ENCODE results near the gene USP46. TPM values are rescaled to one million over a fixed set of nuclear protein-coding genes. Genes with fewer than 3 reads are reported as not detected.

The USP46 gene
- total and polyA plus RNA-seq, 3 donors from 2014 or later: 22.9 to 33.9 (median 26.4) TPM

- Histone ChIP-seq H3K4me1 (peaks cover 13% of the 10 kb centered on the region), H3K27ac (no peak overlapping the region), H3K36me3 (ENCODE audit: low read depth, missing control alignments) (no peaks in the 10 kb centered on the region), H3K27me3 (no peaks in the 10 kb centered on the region), H3K4me3 (no peak overlapping the region), H3K9me3 (no peaks in the 10 kb centered on the region)
- TF ChIP-seq, protein P1, sequence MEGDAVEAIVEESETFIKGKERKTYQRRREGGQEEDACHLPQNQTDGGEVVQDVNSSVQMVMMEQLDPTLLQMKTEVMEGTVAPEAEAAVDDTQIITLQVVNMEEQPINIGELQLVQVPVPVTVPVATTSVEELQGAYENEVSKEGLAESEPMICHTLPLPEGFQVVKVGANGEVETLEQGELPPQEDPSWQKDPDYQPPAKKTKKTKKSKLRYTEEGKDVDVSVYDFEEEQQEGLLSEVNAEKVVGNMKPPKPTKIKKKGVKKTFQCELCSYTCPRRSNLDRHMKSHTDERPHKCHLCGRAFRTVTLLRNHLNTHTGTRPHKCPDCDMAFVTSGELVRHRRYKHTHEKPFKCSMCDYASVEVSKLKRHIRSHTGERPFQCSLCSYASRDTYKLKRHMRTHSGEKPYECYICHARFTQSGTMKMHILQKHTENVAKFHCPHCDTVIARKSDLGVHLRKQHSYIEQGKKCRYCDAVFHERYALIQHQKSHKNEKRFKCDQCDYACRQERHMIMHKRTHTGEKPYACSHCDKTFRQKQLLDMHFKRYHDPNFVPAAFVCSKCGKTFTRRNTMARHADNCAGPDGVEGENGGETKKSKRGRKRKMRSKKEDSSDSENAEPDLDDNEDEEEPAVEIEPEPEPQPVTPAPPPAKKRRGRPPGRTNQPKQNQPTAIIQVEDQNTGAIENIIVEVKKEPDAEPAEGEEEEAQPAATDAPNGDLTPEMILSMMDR (IDR thresholded peaks at IDR 0.05): no peak
- TF ChIP-seq POLR2A (IDR thresholded peaks at IDR 0.05): no peak
- intact Hi-C loops (cut with DNase I; ENCODE audit: low total_unique reads): no loop called here
- 89 to 95% methylated on average over 2 of the region's 2 CpGs for WGBS, 2 donors
- no peak for DNase-seq
Observed at GRCh38 chr4:52621567-52621966, 37.5 kb downstream of the USP46 start.

GRCh38 chr4:52619591-52619931, 39.5 kb downstream of the USP46 start:
- H3K9me3 ChIP-seq: no peaks in the 10 kb centered on the region
- no peak for DNase-seq
- no peaks in the 10 kb centered on the region for H3K36me3 ChIP-seq (ENCODE audit: low read depth, missing control alignments)
- intact Hi-C loops (cut with DNase I; ENCODE audit: low total_unique reads): no loop called here
- WGBS, 2 donors: 24 to 50% methylated on average over 2 of the region's 2 CpGs
- no peaks in the 10 kb centered on the region for H3K27me3 ChIP-seq
- TF ChIP-seq, protein P1 (IDR thresholded peaks at IDR 0.05): no peak
- H3K4me1 ChIP-seq: peaks cover 8% of the 10 kb centered on the region
- H3K4me3 ChIP-seq: no peak overlapping the region
- no peak overlapping the region for H3K27ac ChIP-seq

GRCh38 chr4:52618795-52619590, 40.1 kb downstream of the USP46 start:
- Histone ChIP-seq H3K27me3 (no peaks in the 10 kb centered on the region), H3K27ac (no peak overlapping the region), H3K4me1 (peaks cover 5% of the 10 kb centered on the region), H3K36me3 (ENCODE audit: low read depth, missing control alignments) (no peaks in the 10 kb centered on the region), H3K9me3 (no peaks in the 10 kb centered on the region), H3K4me3 (no peak overlapping the region)
- TF ChIP-seq, protein P1 (IDR thresholded peaks at IDR 0.05): no peak
- no peak for TF ChIP-seq POLR2A (IDR thresholded peaks at IDR 0.05)
- intact Hi-C loops (cut with DNase I; ENCODE audit: low total_unique reads): no loop called here
- DNase-seq: no peak
- WGBS, 2 donors: 65 to 85% methylated on average over 3 of the region's 3 CpGs

- Histone ChIP-seq H3K4me1 (peaks cover 5% of the 10 kb centered on the region), H3K9me3 (no peaks in the 10 kb centered on the region), H3K27me3 (no peaks in the 10 kb centered on the region), H3K4me3 (no peak overlapping the region), H3K27ac (no peak overlapping the region), H3K36me3 (ENCODE audit: low read depth, missing control alignments) (no peaks in the 10 kb centered on the region)
- intact Hi-C loops (cut with DNase I; ENCODE audit: low total_unique reads): no loop called here
- 52 to 57% methylated on average over 3 of the region's 3 CpGs for WGBS, 2 donors
- TF ChIP-seq, protein P1 (IDR thresholded peaks at IDR 0.05): no peak
- no peak for DNase-seq
Observed at GRCh38 chr4:52617336-52618020, 41.6 kb downstream of the USP46 start.
